Muscle layer of colon (tissue), 2 donors: ENCODE results near the gene RET.
A peak's percentile ranks its signal among the peaks of the same experiment; 100 is the strongest.

Experiments used
- H3K27ac ChIP-seq: one replicate; pipeline ENCODE4 v1.7.0; 2013; ENCODE audit warnings: low read depth, mild to moderate bottlenecking, low read length, moderate library complexity
- H3K27me3 ChIP-seq, 2 donors: one replicate each; pipeline ENCODE4 v1.7.0; 2013; ENCODE audit warnings: low read length in 2 of 2, mild to moderate bottlenecking in 2 of 2; ENCODE audit not compliant: insufficient read depth in 2 of 2, control insufficient read depth in 1 of 2
- H3K36me3 ChIP-seq: one replicate; pipeline ENCODE4 v1.7.0; 2013; ENCODE audit warnings: mild to moderate bottlenecking, low read length; ENCODE audit not compliant: insufficient read depth
- H3K4me1 ChIP-seq: one replicate; pipeline ENCODE4 v1.7.0; 2013; ENCODE audit warnings: mild to moderate bottlenecking, low read length; ENCODE audit not compliant: insufficient read depth
- H3K4me3 ChIP-seq, 2 donors: one replicate each; pipeline ENCODE4 v1.7.0; 2013; ENCODE audit warnings: low read length in 2 of 2, low read depth in 1 of 2, mild to moderate bottlenecking in 1 of 2, moderate library complexity in 1 of 2
- H3K9ac ChIP-seq: one replicate; pipeline ENCODE4 v1.7.0; 2013; ENCODE audit warnings: low read length
- H3K9me3 ChIP-seq: one replicate; pipeline ENCODE4 v1.7.0; 2013; ENCODE audit warnings: mild to moderate bottlenecking, low read length
- donor health status: abdominal sarcoma.
- donor health status: Adenocarcinoma of cecum.

The RET gene

DNA sequence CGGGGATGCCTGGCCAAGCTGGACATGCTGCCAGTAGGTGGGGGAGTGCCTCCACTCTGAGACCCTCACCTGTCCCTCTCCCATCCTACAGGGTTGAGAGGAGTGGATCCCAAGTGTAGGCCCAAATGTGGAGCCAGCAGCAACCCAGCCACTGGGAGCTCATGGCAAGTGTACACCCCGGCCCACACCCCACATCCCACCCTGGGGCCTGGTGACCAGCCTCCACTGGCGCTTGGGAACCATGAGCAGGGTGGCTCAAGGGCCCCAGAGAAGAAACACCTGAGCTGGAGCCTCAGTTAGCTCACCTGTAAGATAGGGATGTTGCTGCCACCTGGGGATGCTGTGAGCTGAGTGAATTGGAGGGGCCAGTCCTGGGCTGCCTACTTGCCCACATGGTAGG, 10.4 kb upstream of the RET start:
- Histone ChIP-seq H3K9ac (no peak overlapping the region), H3K9me3 (no peaks in the 10 kb centered on the region), H3K27me3 (no peaks in the 10 kb centered on the region), H3K27ac (no peak overlapping the region), H3K4me3 (no peak overlapping the region), H3K4me1 (peaks cover 7% of the 10 kb centered on the region), H3K36me3 (no peaks in the 10 kb centered on the region)

DNA sequence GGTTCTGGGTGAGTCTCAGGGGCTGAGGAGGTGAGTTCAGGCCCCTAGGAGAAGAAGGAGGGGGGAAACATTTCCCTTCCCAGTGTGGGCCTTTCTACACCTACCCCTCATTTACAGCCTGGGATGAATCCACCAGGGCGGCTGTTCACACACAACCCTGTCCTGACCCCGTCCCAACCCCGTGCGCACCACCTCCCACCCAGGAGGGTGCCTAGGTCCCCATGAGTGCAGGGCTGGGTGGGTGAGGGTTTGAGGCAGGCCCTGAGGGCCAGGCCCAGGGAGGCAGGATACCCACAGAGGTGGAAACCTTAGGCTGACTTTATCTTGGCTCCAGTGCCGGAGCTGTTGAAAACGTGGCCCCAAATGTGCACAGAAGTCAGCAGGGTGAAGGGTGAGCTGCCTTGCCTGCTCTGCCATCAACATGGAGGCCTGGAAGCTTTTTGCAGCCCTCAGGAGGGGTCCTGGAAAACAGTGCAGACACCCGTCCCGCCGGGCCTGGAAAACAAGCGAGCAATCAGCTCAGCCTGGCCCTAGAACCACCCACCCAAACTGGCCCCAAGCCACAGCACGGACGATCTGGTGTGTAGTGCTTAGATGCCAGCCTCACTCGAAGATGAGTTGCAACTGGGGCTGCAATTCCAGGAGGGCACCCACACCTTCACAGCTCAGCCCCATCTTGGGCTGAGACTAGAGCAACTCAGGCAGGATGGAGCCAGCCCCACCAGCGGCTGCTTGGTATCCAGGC, 9.3 kb upstream of the RET start:
- no peaks in the 10 kb centered on the region for H3K36me3 ChIP-seq
- no peak overlapping the region for H3K4me3 ChIP-seq
- no peaks in the 10 kb centered on the region for H3K27me3 ChIP-seq
- H3K27ac ChIP-seq = no peak overlapping the region
- no peaks in the 10 kb centered on the region for H3K9me3 ChIP-seq
- no peak overlapping the region for H3K9ac ChIP-seq
- H3K4me1 ChIP-seq = peaks cover 7% of the 10 kb centered on the region

DNA sequence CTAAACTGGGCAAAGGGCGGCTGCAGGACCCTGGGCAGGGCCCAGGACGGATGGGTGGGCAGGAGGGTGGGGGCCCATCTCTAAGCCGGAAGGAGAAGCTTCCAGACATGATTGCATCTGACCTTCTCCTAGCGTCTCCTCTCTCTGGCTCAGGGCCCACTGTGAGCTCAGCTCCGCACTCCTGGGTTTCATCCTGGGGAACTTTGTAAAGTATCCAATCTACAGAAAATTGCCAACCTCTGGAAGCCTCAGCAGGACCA, 8.8 kb upstream of the RET start:
- H3K4me3 ChIP-seq = no peak overlapping the region
- no peak overlapping the region for H3K9ac ChIP-seq
- no peaks in the 10 kb centered on the region for H3K36me3 ChIP-seq
- no peaks in the 10 kb centered on the region for H3K9me3 ChIP-seq
- no peak overlapping the region for H3K27ac ChIP-seq
- H3K27me3 ChIP-seq = no peaks in the 10 kb centered on the region
- peaks cover 7% of the 10 kb centered on the region for H3K4me1 ChIP-seq

DNA sequence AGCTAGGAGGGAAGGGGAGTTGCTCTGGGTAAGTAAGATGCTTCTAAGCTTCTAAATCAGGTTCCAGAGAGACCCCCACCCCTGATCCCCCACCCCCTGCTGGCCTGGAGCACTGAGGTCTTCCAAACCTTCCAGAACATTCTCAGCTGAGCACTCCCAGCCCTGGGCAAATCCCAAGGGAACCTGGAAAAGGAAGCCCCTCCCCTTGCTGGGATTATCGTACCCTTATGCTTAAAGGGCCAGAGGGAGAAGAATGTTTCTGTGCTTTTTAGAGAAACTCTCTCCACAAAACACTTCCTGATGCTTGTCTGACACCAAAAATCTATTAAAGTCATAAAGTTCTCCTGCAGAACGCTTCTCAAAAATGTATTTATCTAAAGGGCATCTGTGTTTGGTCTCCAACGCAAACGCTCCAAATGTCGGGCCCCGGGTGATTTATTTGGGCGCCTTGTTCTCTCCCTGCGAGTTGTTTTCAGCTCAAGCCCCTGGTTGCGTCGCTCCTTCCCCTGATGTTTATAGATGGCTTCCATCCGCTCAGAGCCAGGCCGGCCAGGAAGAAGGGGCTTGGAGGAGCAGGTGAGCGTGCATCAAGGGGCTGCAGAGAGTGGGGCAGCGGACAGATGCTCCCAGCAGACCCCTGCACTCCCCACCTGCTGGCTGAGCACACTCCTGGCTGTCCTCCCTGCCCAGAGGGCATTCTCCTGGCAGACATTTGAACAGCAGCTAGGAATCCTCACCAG, 8.2 kb upstream of the RET start:
- no peaks in the 10 kb centered on the region for H3K27me3 ChIP-seq
- H3K9ac ChIP-seq = no peak overlapping the region
- H3K27ac ChIP-seq = peak overlapping the region; percentile 39
- no peak overlapping the region for H3K4me3 ChIP-seq
- H3K9me3 ChIP-seq = no peaks in the 10 kb centered on the region
- H3K36me3 ChIP-seq = no peaks in the 10 kb centered on the region
- H3K4me1 ChIP-seq = peaks cover 7% of the 10 kb centered on the region

DNA sequence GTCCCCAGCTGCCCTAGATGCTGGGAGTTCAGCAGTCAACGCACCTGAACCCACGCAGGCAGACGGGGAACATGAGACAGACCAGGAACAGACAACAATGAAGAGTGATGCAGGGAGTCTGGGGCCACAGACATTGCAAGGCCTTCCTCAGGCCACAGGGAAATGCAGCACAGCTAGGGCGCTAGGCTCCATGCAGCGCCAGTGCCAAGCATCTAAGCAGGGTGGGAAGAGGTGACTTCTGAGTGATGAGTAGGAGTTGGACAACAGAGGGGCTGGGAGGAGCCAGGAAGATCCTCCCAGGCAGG, 7.7 kb upstream of the RET start:
- peak overlapping the region; percentile 39 for H3K27ac ChIP-seq
- H3K9ac ChIP-seq = no peak overlapping the region
- no peaks in the 10 kb centered on the region for H3K36me3 ChIP-seq
- peaks cover 7% of the 10 kb centered on the region for H3K4me1 ChIP-seq
- no peaks in the 10 kb centered on the region for H3K27me3 ChIP-seq
- H3K4me3 ChIP-seq = no peak overlapping the region
- H3K9me3 ChIP-seq = no peaks in the 10 kb centered on the region

DNA sequence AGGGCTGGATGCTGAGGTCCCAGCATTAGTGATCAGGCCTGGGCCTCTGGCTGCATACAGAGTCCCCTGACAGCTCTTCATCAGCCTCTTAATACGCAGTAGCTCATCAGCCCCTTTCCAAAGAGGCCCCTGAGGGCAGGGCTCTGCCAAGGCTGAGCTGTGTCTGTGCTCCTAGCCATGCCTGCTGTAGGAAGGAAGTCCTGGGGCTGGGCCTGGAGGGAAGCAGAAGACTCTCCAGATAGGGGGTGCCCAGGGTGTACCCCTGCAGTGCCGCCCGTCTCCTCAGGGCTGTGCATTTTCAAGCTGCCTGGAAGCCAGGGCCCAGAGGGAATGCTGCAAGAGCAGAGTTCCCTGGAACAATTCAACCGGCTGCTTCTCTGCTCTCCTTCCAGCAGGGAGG, 7.3 kb upstream of the RET start:
- Histone ChIP-seq H3K36me3 (no peaks in the 10 kb centered on the region), H3K9ac (no peak overlapping the region), H3K4me3 (no peak overlapping the region), H3K4me1 (peaks cover 7% of the 10 kb centered on the region), H3K27ac (no peak overlapping the region), H3K27me3 (peaks cover 0 to 3% of the 10 kb centered on the region in 2 donors), H3K9me3 (no peaks in the 10 kb centered on the region)

DNA sequence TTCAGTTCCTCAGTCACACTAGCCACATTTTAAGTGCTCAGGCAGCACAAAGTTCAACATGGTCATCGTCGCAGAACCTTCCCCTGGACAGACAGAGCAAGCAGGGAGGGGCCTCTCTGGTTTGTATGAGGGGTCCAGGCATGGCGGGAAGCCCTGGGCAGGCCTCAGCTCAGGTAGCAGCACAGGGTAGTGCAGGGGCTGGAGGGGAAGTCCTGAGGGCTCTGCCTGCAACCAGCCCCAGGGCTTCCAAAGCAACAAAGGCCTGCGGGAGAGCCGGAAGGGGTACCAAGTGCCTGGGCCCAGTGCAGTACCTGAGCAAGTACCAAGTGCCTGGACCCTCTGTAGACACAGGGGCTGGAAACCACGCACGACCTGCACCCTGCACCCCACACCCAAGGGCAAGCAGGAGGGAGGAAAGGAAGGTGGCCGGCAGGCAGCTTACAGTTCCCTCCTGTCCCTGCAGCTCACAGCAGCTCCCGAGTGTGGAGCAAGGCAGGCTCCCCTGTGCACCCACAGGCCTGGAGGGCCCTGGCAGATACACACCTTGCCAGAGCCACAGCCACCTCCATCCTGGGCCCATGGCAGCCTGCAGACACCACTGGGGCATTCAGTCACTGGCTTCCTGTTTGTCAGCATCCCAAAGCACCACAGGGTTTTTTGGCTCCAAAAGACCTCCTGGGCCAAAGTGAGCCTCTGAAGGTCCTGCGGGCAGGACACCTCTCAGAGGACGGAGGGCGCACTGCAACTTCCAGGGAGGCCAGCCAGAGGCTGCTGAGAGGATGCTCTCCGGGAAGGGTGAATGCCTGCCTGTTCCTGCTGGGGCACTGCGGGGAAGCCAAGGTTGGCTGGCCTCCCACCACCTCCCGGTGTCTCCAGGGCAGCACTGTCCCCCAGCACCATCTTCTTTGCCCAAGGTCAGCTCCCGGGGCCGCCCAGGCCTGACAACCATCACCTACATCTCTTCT, 6.5 kb upstream of the RET start:
- H3K27ac ChIP-seq = no peak overlapping the region
- no peaks in the 10 kb centered on the region for H3K9me3 ChIP-seq
- no peaks in the 10 kb centered on the region for H3K36me3 ChIP-seq
- no peak overlapping the region for H3K4me3 ChIP-seq
- H3K9ac ChIP-seq = no peak overlapping the region
- peaks cover 0 to 11% of the 10 kb centered on the region in 2 donors for H3K27me3 ChIP-seq
- peaks cover 7% of the 10 kb centered on the region for H3K4me1 ChIP-seq

DNA sequence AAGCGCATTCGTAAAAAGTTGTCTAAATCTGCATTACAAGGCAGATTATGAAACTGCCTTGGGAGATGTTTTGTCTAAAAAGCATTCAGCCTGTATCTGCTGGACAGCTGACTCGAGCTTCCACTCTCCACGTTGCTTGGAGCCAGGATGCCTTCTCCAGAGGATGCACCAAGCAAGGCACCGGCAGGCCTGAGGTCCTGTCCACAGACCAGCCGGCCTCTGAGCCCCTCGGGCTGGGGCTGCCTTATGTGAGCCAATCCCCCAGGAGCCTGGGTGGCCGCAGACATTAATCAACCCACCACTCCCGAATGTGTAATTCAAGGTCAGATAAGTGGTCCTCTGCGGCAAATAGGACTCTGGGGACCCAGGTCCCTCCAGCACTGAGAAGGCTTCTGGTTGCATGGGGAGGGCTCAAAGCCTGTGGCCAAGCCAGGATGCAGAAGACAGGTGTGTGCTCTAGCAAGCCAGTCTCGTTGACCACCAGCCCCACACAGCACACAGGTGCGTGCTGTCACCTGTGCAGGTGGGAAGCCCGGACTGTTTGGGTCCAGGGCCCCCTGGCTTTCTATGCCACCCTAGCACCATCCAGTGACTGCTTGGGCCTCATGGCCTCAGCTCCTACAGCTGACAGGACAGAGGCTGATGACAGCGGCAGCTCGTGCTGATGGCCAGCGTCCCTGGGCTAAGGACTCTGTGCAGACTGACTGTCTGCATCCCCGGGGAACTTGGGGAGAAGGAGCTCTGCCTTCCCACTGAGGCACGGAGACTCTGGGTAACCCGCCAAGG, 4.8 kb upstream of the RET start:
- H3K9ac ChIP-seq = no peak overlapping the region
- no peaks in the 10 kb centered on the region for H3K9me3 ChIP-seq
- H3K4me3 ChIP-seq = no peak overlapping the region
- peaks cover 7% of the 10 kb centered on the region for H3K4me1 ChIP-seq
- peaks cover 0 to 23% of the 10 kb centered on the region in 2 donors for H3K27me3 ChIP-seq
- no peak overlapping the region for H3K27ac ChIP-seq
- no peaks in the 10 kb centered on the region for H3K36me3 ChIP-seq

DNA sequence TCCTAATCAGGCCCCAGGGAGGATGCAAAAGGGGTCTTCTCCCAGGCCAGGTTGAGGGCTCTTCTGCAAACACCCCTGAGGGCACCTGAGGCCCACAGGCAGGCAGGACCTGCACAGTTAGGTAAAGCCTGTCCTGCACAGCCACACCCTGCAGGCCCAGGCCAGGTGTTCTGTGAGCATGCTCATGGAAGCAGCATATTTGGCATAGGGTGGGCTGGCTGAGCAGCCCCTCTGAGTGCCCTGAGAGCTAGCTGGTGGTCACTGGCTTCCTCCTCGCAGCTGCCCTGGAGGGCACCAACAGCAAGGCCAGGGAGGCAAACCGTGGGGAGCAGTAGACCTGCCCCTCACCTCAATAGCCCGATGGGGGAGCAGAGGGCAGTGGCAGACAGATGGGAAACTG, 3.7 kb upstream of the RET start:
- Histone ChIP-seq H3K9me3 (no peaks in the 10 kb centered on the region), H3K27ac (no peak overlapping the region), H3K27me3 (peaks cover 0 to 28% of the 10 kb centered on the region in 2 donors), H3K36me3 (no peaks in the 10 kb centered on the region), H3K4me1 (peaks cover 7% of the 10 kb centered on the region), H3K9ac (no peak overlapping the region), H3K4me3 (no peak overlapping the region)

DNA sequence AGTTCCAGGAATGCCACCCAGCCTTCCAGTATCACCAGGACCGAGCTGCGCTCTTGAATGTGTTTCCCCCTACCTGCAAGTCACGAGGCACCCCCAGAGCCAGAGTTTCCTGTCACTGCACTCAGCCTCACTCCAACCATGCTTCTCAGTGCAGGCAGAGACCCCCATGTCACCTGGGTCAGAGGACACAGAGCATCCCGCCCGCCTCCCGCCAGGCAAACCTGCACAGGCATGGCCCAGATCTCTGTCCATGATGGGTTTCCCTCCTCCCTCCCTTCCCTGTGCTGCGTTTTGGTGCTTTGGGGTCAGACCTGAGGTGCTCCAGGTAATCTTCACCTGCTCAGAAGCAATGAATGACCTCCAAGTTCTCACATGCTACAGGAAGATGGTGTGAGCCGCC, 3.1 kb upstream of the RET start:
- Histone ChIP-seq H3K4me1 (peaks cover 4% of the 10 kb centered on the region), H3K4me3 (no peak overlapping the region), H3K27me3 (peaks cover 0 to 34% of the 10 kb centered on the region in 2 donors), H3K9me3 (no peaks in the 10 kb centered on the region), H3K27ac (no peak overlapping the region), H3K36me3 (no peaks in the 10 kb centered on the region), H3K9ac (no peak overlapping the region)

DNA sequence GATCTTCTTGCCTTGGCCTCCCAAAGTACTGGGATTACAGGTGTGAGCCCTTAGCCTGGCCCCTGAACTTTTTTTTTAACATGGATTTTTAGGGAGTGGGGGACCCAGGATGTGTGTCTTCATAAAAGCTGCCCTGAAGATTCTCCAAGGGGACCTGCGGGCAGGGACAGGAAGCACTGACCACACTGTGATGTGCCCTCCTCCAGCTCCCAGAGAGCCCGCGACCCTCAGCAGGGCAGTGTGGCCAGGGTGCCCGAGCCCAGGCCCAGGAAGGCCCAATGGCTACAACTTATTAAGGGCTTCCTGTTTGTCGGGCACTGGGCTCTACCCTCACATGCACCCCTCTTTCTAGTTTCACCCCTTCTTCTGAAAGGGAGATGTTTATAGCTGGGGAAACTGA, 2.5 kb upstream of the RET start:
- Histone ChIP-seq H3K4me1 (no peaks in the 10 kb centered on the region), H3K36me3 (no peaks in the 10 kb centered on the region), H3K4me3 (no peak overlapping the region), H3K9me3 (no peaks in the 10 kb centered on the region), H3K9ac (no peak overlapping the region), H3K27ac (no peak overlapping the region), H3K27me3 (peaks cover 0 to 38% of the 10 kb centered on the region in 2 donors)
